Neural progenitor cell (in vitro differentiated cells): ENCODE data around the gene TUBA8.

Source experiments
- EZH2phosphoT487 ChIP-seq: fragments of 200-600 bp; sonication (generic); IDR thresholded peaks from 2 replicates; pipeline ENCODE4 v1.6.1; 2017; ENCODE audit warnings: antibody characterized with exemption
- TF ChIP-seq, protein P1 (sequence below): fragments of 200-600 bp; sonication (generic); IDR thresholded peaks from 2 replicates; pipeline ENCODE4 v1.5.1; 2017; ENCODE audit warnings: antibody characterized with exemption, mild to moderate bottlenecking

DNA sequence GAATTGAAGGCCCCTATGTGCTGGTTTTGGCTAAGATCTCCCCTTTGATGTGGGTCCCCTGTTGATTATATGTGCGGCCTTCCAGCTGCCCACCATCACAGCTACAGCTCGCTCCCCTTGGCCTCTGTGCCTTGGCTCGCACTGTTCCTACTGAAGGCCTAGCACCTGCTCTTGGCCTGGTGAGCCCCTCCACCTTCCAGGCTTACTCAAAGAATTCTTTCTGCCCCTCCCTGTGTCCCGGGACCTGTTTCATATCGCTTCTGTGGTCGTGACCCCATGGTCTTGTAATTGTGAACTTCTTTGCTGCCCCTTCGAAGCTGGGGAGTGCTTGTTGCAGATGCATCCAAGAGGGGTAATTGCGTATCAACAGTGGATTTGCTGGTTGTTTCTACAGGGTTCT lies 20.3 kb upstream of the TUBA8 start:
- TF ChIP-seq, protein P1, sequence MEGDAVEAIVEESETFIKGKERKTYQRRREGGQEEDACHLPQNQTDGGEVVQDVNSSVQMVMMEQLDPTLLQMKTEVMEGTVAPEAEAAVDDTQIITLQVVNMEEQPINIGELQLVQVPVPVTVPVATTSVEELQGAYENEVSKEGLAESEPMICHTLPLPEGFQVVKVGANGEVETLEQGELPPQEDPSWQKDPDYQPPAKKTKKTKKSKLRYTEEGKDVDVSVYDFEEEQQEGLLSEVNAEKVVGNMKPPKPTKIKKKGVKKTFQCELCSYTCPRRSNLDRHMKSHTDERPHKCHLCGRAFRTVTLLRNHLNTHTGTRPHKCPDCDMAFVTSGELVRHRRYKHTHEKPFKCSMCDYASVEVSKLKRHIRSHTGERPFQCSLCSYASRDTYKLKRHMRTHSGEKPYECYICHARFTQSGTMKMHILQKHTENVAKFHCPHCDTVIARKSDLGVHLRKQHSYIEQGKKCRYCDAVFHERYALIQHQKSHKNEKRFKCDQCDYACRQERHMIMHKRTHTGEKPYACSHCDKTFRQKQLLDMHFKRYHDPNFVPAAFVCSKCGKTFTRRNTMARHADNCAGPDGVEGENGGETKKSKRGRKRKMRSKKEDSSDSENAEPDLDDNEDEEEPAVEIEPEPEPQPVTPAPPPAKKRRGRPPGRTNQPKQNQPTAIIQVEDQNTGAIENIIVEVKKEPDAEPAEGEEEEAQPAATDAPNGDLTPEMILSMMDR: no peak
- no peak for TF ChIP-seq EZH2phosphoT487
